Stomach smooth muscle (tissue), 2 donors: Measurements from ENCODE around the gene PIK3R1.

Experiments
- H3K27ac ChIP-seq: one replicate; pipeline ENCODE4 v1.7.0; 2013; ENCODE audit warnings: mild to moderate bottlenecking, low read length, inconsistent platforms
- H3K27me3 ChIP-seq, 2 donors: one replicate each; pipeline ENCODE4 v1.7.0; 2013; ENCODE audit warnings: low read length in 2 of 2; ENCODE audit not compliant: insufficient read depth in 2 of 2, control insufficient read depth in 1 of 2
- H3K36me3 ChIP-seq, 2 donors: one replicate each; pipeline ENCODE4 v1.7.0; 2013; ENCODE audit warnings: low read length in 2 of 2; ENCODE audit not compliant: control insufficient read depth in 2 of 2, insufficient read depth in 2 of 2
- H3K4me1 ChIP-seq: one replicate; pipeline ENCODE4 v1.7.0; 2013; ENCODE audit warnings: low read length; ENCODE audit not compliant: control insufficient read depth, insufficient read depth
- H3K4me3 ChIP-seq, 2 donors: one replicate each; pipeline ENCODE4 v1.7.0; 2013; ENCODE audit warnings: low read length in 2 of 2
- H3K9ac ChIP-seq, 2 donors: one replicate each; pipeline ENCODE4 v1.7.0; 2013; ENCODE audit warnings: low read length in 2 of 2, mild to moderate bottlenecking in 1 of 2
- H3K9me3 ChIP-seq, 2 donors: one replicate each; pipeline ENCODE4 v1.7.0; 2013; ENCODE audit warnings: low read length in 2 of 2; ENCODE audit not compliant: control insufficient read depth in 2 of 2
- donor health status: healthy.
- donor health status: Pancreatic carcinoma.

The PIK3R1 gene

DNA sequence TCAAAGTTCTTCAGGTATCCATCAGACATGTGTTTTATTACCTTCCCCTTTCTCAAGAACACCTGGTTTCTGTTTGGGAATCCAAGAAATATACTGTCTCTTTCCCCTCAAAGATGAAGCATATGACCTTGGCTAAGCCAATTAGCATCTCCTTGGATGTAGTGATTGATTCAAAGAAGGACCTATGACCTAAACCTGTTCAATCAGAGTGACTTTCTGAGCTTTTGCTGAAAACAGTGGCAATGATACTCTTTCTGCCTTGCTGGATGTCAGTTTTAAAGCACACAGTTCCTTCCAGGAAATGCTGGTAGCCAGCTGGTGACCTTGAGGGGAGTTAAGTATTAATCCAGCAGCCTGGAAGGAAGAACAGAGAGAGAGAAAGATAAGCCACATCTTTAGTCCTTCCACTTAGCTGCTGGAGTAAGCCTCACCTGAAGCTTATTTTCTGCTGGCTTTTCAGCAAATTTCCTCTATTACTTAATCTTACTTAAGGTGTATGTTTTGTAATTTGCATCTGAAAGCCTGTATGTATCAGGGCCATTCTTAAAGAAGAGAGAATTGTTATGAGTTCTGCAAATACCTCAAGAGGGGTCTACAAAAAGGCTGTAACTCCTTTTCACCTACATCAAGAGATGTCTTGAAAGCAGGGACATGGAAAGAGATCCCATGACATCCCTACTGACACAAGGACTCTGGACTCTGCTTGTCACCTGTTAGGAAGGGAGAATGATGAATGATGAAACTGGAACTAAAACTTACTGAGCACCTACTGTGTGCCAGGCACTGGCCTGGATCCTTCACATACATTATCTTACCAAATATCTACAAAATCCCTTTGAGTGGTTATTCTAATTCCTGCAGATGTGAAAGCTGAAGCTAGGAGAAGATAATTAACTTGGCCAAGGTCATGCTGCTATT lies 35.2 kb upstream of the PIK3R1 start:
- H3K9me3 ChIP-seq, result no peaks in the 10 kb centered on the region
- no peak overlapping the region for H3K27ac ChIP-seq
- H3K9ac ChIP-seq, result no peak overlapping the region

DNA sequence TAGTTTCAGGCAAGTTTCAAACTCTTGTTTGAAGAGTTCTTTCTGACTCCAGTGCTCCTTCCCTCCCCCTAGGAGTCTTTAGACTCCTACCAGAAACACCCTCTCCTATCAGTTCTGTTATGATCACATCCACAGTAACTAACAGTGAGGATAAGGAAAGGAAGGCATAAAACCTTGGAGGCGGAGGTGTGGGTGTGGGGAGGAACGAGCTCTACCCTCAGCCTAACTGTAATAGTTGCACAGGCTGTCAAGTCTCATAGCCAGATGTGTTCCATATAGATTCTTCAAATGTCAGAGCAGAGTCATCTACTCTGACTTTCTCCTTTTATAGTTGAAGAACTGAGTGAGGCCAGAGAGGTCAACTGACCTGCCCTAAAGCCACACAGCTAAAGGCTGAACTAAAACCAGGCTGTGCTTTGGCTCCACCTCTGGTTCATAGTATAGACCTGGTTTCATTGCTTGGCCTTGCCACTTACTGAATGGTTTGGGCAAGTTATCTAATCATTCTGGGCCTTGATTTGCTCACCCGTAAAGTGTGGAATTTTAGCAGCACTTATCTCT lies 34.4 kb upstream of the PIK3R1 start:
- Histone ChIP-seq H3K36me3 (no peaks in the 10 kb centered on the region), H3K27ac (no peak overlapping the region), H3K27me3 (no peaks in the 10 kb centered on the region), H3K4me3 (no peak overlapping the region), H3K9me3 (no peaks in the 10 kb centered on the region), H3K9ac (no peak overlapping the region), H3K4me1 (no peaks in the 10 kb centered on the region)

More for the DNA sequence above, 35.2 kb upstream of the PIK3R1 start:
- H3K4me1 ChIP-seq, result no peaks in the 10 kb centered on the region
- no peaks in the 10 kb centered on the region for H3K27me3 ChIP-seq
- H3K36me3 ChIP-seq, result no peaks in the 10 kb centered on the region
- no peak overlapping the region for H3K4me3 ChIP-seq

DNA sequence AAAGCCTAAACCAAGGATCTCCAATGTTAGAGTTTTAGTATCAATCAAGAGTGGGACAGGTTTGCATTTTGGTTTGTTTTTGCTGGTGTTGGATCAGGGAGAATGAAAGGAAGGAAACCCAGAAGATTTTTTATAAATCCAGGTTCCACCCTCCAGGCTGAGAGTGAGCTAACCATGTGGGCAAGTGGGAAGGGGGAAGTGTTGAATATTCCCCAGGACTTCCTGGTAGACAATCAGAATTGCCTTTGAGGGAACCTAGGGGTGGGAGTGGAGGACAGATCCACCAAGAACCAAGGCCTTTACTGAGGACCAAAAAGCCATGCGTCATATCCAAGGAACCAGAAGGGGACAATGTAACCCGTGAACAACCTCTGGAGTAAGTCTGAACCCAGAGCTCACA lies 33.5 kb upstream of the PIK3R1 start:
- no peak overlapping the region for H3K4me3 ChIP-seq
- H3K27ac ChIP-seq, result no peak overlapping the region
- H3K27me3 ChIP-seq, result no peaks in the 10 kb centered on the region
- no peaks in the 10 kb centered on the region for H3K36me3 ChIP-seq
- no peaks in the 10 kb centered on the region for H3K9me3 ChIP-seq
- H3K9ac ChIP-seq, result no peak overlapping the region
- no peaks in the 10 kb centered on the region for H3K4me1 ChIP-seq

DNA sequence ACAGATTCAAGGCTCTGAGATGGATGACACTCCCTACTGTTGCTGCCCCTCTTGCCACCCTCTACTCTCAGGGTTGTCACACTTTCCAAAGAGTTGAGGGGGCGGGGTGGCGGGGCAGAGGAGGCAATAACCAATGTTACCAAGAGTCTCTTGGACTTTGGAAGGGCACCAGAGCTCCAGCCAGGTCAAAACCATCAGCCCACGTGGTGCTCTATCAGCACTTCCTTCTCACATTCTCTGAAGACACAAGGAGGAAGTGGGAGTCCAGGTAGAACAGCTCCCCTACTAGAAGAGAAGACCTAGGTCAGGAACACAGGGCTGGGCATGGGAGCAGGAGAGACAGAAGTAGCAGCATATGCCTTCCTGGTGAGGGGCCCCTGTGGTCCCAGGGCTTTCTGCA lies 33.0 kb upstream of the PIK3R1 start:
- Histone ChIP-seq H3K4me3 (no peak overlapping the region), H3K27ac (no peak overlapping the region), H3K9me3 (no peaks in the 10 kb centered on the region), H3K9ac (no peak overlapping the region), H3K36me3 (no peaks in the 10 kb centered on the region), H3K4me1 (no peaks in the 10 kb centered on the region), H3K27me3 (no peaks in the 10 kb centered on the region)

DNA sequence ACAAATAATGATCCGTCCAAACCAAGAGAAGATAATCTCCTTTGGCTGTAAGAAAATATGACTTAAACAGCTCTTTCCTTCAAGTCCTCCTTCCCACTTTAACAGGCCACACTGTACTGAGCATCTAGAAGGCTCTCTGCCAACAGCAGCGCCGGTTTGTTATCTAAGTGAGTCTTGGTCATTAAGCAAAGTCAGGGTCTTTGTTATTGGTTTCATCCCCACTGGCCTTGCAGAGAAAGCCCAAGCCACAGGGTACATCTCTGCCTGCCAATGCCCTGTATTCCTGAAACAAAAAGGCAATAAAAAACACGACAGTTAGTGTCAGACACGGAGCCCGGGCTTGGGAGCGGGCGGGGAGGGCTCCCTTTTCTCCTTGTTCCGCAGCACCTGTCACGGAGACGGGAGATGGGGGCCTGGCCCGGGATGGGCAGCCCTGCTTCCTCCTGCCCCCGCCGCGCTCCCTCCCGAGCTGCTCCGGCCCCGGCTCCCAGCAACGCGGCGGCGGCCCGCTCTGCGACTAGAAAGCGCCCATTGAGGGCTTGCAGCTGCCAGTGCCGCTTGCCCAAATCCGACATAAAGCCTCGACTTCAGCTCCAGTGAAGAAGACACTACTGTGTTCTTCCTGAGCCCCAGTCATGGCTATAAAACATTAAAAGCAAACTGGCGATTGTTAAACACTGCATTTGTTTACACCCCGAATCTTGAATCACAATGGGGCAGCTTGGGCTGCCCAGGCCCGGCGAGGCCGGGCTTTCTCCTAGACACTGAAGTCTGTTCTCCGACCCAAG lies 28.1 kb upstream of the PIK3R1 start:
- Histone ChIP-seq H3K27ac (peak overlapping the region; percentile 64), H3K27me3 (no peaks in the 10 kb centered on the region), H3K9ac (peak overlapping the region; percentile 62 to 71), H3K9me3 (no peaks in the 10 kb centered on the region), H3K4me3 (peak overlapping the region; percentile 67 to 71), H3K4me1 (no peaks in the 10 kb centered on the region), H3K36me3 (no peaks in the 10 kb centered on the region)

DNA sequence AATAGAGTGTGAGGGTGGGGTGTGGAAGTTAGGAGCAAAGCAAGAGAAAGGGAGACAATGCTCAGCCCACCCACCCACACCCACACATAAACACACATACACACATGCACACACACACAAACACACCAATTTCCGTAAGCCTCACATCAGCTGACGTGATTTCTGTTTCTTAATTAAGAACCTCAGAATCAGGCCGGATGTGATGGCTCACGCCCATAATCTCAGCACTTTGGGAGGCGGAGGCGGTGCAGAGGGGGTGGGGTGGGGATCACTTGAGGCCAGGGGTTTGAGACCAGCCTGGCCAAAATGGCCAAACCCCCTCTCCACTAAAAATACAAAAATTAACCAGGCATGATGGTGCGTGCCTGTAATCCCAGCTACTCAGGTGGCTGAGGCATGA lies 26.4 kb upstream of the PIK3R1 start:
- Histone ChIP-seq H3K4me3 (no peak overlapping the region), H3K9ac (no peak overlapping the region), H3K27me3 (no peaks in the 10 kb centered on the region), H3K9me3 (no peaks in the 10 kb centered on the region), H3K27ac (no peak overlapping the region), H3K36me3 (no peaks in the 10 kb centered on the region), H3K4me1 (no peaks in the 10 kb centered on the region)

DNA sequence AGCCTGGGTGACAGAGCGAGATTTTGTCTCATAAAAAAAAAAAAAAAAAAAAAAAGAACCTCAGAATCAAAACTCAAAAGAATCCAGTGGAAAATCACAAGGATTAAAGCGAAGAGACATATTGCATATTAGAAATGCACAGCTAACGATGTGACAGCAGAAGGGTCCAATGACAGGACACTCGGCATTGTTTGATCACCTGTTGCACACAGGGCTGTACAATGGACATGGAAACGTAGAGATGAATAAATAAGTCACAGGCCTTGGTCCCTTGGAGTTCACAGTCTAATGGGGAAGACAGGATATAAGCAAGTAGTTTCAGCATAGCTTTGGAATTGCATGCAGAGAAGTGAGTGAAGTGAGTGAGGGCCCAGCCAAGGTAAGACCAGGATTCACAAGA lies 25.9 kb upstream of the PIK3R1 start:
- no peak overlapping the region for H3K9ac ChIP-seq
- no peak overlapping the region for H3K27ac ChIP-seq
- no peaks in the 10 kb centered on the region for H3K36me3 ChIP-seq
- no peaks in the 10 kb centered on the region for H3K4me1 ChIP-seq
- no peak overlapping the region for H3K4me3 ChIP-seq
- no peaks in the 10 kb centered on the region for H3K27me3 ChIP-seq
- no peaks in the 10 kb centered on the region for H3K9me3 ChIP-seq

DNA sequence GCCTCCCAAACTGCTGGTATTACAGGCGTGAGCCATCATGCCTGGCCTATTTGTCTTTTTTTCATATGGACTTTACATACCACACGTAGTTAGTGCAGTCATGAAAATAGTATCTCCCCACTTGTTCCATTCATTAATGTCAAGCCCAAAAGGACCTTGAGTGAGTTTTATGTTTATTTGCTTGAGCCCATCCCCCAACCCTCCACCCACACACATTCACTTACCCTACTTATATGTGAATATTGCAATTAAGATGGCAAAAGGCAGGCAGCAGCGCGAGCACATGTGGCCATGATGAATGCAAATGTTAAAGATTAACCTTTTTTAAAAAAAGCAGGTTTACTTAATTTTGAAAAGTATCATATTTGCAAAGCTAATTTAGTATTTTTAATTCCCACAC lies 24.9 kb upstream of the PIK3R1 start:
- no peaks in the 10 kb centered on the region for H3K9me3 ChIP-seq
- H3K4me3 ChIP-seq, result no peak overlapping the region
- no peaks in the 10 kb centered on the region for H3K4me1 ChIP-seq
- no peaks in the 10 kb centered on the region for H3K36me3 ChIP-seq
- no peaks in the 10 kb centered on the region for H3K27me3 ChIP-seq
- H3K27ac ChIP-seq, result no peak overlapping the region
- H3K9ac ChIP-seq, result no peak overlapping the region

DNA sequence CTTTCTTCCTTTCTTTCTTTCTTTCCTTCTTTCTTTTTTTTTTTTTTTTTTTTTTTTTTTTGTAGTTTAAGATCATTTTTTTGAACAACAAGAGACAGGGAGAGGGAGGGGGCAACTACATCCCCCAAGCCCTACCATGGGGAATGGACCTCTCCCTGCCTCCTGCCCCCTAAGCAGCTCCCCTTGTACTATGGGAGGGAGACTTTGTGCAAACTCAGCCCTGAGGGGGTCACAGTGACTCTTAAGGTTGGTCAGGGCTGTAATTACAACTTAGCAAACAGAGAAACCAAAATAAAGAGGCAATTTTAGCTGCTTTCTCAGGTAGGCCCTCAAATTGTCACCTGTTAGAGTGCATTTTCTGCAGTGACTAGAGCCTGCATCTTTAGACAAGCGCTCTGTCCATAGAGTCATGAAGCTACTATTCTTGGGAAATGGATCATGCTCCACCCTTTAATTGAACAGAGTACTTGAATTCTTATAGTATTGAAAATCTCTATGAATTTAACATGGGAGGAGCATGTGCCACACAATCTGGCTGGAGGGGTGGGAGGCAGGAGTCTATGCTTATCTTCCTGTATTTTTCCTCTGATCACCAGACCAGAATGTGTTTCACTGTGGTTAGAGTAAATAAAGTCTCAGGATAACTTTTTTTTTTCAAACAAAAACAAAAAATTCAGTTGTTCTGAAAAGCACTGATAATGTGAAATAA lies 24.3 kb upstream of the PIK3R1 start:
- no peaks in the 10 kb centered on the region for H3K9me3 ChIP-seq
- H3K4me1 ChIP-seq, result no peaks in the 10 kb centered on the region
- H3K4me3 ChIP-seq, result no peak overlapping the region
- H3K27ac ChIP-seq, result no peak overlapping the region
- H3K27me3 ChIP-seq, result no peaks in the 10 kb centered on the region
- H3K36me3 ChIP-seq, result no peaks in the 10 kb centered on the region
- no peak overlapping the region for H3K9ac ChIP-seq

DNA sequence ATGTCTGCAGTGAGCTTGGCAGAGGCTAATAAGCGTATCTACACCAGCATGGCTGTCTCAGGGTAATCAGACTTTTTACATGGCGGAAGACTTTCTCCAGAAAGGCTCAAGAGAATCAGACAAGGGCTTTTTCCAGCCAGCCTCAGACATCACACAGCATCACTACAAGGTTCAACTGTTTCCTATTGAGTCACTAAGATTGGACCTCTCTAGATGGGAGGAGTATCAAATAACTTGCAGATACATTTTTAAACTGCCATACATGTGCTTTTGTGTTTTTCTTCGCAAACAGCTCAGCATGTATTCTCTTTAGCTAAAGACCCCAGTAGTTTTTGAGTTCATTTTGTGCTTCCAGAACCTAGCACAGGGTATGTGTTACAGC lies 22.9 kb upstream of the PIK3R1 start:
- Histone ChIP-seq H3K4me1 (no peaks in the 10 kb centered on the region), H3K9ac (no peak overlapping the region), H3K4me3 (no peak overlapping the region), H3K36me3 (no peaks in the 10 kb centered on the region), H3K9me3 (no peaks in the 10 kb centered on the region), H3K27ac (no peak overlapping the region), H3K27me3 (no peaks in the 10 kb centered on the region)
